MG63 (cell line): ENCODE data around the gene F2R. TPM values are rescaled to one million over a fixed set of nuclear protein-coding genes. Genes with fewer than 3 reads are reported as not detected.
"Not testable (repeated sequence)": the region's sequence is repeated elsewhere in the genome, so short reads cannot be mapped to it uniquely, and the experiment has no call there.

ENCODE experiments used
- DNase-seq: peaks from one replicate; pipeline ENCODE4 v3.0.0-alpha.2; 2020
- H3K27me3 ChIP-seq: fragments of 250-450 bp; sonication (Bioruptor Pico); 2 replicates; pipeline ENCODE4 v1.5.1; 2020; ENCODE audit warnings: mild to moderate bottlenecking, moderate library complexity
- H3K36me3 ChIP-seq: fragments of 250-450 bp; sonication (Bioruptor Pico); 2 replicates; pipeline ENCODE4 v1.5.1; 2020; ENCODE audit warnings: mild to moderate bottlenecking, moderate library complexity
- H3K4me3 ChIP-seq: fragments of 250-450 bp; sonication (Bioruptor Pico); 2 replicates; pipeline ENCODE4 v1.5.1; 2020; ENCODE audit warnings: mild to moderate bottlenecking, moderate library complexity
- H3K9me3 ChIP-seq: fragments of 250-450 bp; sonication (Bioruptor Pico); 2 replicates; pipeline ENCODE4 v1.5.1; 2020; ENCODE audit warnings: mild to moderate bottlenecking, moderate library complexity
- total RNA-seq: library from RNA; depleted of rRNA; stranded (reverse); fragments of >200 nt; shearing (Covaris generic); gene quantifications from 2 replicates; pipeline ENCODE4 v1.2.3, GENCODE V29; 2014; ENCODE audit warnings: low replicate concordance

The F2R gene
- total RNA-seq, 1 experiment from 2014 or later = 12.5 TPM

DNA sequence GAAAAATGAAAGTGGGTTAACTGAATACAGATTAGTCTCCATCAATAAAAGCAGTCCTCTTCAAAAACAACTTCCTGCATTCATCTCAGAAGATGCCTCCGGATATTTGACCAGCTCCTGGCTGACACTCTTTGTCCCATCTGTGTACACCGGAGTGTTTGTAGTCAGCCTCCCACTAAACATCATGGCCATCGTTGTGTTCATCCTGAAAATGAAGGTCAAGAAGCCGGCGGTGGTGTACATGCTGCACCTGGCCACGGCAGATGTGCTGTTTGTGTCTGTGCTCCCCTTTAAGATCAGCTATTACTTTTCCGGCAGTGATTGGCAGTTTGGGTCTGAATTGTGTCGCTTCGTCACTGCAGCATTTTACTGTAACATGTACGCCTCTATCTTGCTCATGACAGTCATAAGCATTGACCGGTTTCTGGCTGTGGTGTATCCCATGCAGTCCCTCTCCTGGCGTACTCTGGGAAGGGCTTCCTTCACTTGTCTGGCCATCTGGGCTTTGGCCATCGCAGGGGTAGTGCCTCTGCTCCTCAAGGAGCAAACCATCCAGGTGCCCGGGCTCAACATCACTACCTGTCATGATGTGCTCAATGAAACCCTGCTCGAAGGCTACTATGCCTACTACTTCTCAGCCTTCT lies 16.6 kb downstream of the F2R start:
- Histone ChIP-seq H3K4me3 (no peak overlapping the region), H3K36me3 (peaks cover 3% of the 10 kb centered on the region), H3K9me3 (peaks cover 20% of the 10 kb centered on the region), H3K27me3 (no peaks in the 10 kb centered on the region)
- no peak for DNase-seq

DNA sequence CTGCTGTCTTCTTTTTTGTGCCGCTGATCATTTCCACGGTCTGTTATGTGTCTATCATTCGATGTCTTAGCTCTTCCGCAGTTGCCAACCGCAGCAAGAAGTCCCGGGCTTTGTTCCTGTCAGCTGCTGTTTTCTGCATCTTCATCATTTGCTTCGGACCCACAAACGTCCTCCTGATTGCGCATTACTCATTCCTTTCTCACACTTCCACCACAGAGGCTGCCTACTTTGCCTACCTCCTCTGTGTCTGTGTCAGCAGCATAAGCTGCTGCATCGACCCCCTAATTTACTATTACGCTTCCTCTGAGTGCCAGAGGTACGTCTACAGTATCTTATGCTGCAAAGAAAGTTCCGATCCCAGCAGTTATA lies 17.1 kb downstream of the F2R start:
- Histone ChIP-seq H3K9me3 (peaks cover 20% of the 10 kb centered on the region), H3K36me3 (peaks cover 3% of the 10 kb centered on the region), H3K4me3 (no peak overlapping the region), H3K27me3 (no peaks in the 10 kb centered on the region)
- no peak for DNase-seq

DNA sequence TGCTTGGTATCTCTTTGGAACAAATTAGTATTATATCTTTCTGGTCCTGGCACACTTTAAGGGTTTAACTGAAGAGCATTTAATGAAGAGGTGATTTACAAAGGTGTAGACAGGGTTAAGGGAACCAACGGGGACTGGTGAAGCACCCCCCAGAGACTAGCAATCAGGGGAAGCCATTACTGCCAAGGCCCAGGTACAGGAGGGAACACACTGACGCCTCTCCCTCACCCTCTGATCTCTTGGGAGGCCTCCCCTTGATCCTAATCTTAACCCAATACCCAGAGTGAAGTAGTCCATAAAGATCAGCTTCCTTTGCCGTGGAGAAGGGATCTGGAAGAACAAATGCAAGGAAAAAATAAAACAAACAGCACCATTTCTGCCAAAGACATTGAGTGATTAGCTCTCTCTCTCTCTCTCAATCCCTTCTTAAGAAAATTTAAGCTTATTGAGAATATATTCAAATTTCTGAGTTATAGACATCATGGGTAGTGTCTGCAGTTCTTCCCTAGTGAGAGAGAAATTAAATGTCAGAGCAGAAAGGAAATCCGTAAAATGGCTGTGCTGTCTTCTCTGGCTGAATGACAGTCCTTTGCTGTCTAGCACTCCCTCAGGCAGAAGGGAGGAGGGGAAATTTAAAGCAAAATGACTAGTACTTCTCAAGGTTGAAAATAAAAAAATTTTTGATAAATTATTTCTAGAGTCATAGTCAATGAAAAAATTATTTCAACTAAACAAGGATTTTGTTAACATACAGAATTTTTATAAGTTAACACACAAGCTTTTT lies 20.0 kb downstream of the F2R start:
- H3K27me3 ChIP-seq = no peaks in the 10 kb centered on the region
- H3K9me3 ChIP-seq = no peaks in the 10 kb centered on the region
- H3K4me3 ChIP-seq = no peak overlapping the region
- H3K36me3 ChIP-seq = peaks cover 3% of the 10 kb centered on the region; the same call in 1 of the 2 replicates
- no peak for DNase-seq

DNA sequence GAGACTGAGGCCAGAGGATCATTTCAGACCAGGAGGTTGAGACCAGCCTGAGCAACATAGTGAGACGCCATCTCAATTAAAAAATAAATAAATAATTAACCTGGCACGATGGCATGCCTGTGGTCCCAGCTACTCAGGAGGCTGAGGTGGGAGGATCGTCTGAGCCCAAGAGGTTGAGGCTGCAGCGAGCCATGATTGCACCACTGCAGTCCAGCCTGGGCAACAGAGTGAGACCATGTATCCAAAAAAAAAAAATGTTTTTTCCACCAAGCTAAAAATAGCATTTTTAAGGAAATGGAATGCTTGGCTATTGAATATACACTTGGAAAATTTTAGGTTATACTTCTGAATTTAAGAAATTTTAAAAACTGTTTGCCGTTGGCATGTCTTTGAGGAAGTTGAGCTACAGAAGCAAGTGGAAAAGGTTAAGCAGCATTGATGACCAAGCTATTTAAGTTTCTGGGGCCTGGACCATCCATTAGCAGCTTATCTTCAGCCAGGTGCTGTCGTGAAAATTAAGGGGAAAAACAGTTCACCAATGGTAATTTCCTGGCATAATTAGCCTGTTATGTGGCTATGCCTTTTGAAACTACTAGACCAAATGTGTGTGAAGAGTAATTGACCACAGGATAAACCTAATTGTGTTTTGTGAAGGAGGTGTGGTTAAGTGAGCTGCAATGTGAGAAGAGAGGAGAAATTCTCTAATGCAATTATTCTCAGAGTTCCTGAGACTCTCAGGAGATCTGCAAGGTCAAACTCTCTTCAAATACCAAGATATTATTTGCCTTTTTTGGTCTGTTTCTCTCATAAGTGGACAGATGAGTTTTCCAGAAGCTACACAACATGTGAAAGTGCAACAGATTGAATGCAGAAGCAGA lies 21.0 kb downstream of the F2R start:
- peaks cover 3% of the 10 kb centered on the region; the same call in 1 of the 2 replicates for H3K36me3 ChIP-seq
- no peaks in the 10 kb centered on the region for H3K9me3 ChIP-seq
- no peak overlapping the region for H3K4me3 ChIP-seq
- no peak for DNase-seq
- no peaks in the 10 kb centered on the region for H3K27me3 ChIP-seq

DNA sequence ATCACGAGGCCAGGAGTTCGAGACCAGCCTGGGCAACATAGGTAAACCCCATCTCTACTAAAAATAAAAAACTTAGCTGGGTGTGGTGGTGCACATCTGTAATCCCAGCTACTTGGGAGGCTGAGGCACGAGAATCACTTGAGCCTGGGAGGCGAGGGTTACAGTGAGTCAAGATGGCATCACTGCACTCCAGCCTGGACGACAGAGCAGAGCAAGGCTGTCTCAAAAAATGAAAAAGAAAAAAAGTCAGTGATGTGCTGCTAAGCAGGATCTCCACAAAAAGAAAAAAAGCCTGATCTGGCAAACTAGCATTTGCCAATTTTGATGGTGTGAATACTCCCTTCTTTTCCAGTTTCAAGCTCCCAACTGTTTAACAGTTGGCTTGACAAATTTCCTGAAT lies 21.9 kb downstream of the F2R start:
- no peak for DNase-seq
- no peaks in the 10 kb centered on the region for H3K9me3 ChIP-seq
- H3K4me3 ChIP-seq = no peak overlapping the region
- no peaks in the 10 kb centered on the region for H3K27me3 ChIP-seq
- peaks cover 3% of the 10 kb centered on the region; the same call in 1 of the 2 replicates for H3K36me3 ChIP-seq

DNA sequence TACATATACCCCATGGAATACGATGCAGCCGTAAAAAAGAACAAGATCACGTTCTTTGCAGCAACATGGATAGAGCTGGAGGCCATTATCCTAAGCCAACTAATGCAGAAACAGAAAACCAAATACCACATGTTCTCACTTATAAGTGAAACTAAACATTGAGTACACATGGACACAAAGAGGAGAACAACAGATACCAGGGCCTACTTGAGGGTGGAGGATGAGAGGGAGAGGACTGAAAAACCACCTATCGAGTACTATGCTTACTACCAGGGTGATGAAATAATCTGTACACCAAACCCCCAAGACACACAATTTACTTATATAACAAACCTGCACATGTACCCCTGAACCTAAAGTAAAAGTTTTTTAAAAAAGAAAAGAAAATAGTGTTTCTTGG lies 25.6 kb downstream of the F2R start:
- not testable (repeated sequence) for H3K27me3 ChIP-seq, H3K9me3 ChIP-seq, H3K4me3 ChIP-seq, H3K36me3 ChIP-seq, DNase-seq

DNA sequence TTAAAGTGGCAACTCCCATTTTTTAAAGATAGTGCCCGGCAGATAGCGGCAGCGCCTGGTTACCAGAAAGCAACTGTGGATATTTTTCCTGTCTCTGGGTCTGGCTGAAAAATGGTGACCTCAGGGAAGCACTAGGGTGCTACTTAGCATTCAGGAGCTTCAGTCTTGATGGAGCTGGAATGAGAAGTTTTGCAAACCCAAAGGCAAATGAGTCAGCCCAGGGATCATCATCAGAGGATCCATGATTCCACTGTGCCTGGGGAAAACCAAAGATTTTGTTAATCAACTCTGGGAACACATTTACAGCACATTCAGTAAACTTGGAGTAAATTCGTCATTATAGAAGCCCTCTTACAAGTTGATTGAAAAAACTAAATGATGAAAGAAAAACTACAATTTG lies 26.7 kb downstream of the F2R start:
- Histone ChIP-seq H3K4me3 (no peak overlapping the region), H3K27me3 (no peaks in the 10 kb centered on the region), H3K36me3 (no peaks in the 10 kb centered on the region), H3K9me3 (no peaks in the 10 kb centered on the region)
- DNase-seq = no peak

DNA sequence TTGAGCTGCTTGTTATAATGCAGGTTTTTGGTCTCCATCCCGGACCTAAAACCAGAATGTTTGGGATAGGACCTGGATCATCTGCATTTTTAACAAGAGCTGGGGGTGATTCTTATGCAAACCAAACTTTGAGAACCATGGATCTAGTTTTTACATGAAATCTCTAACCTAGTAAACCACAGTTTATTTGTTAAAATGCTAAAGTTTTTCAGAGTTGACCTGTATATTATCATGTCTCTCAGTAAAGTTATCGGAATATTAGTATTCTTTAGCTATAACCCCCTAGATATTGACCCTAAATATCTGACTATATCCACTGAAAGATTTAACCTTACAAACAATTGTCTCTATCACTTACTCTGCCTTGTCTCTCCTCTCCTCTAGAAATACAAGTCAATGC lies 28.7 kb downstream of the F2R start:
- Histone ChIP-seq H3K9me3 (no peaks in the 10 kb centered on the region), H3K27me3 (no peaks in the 10 kb centered on the region), H3K36me3 (no peaks in the 10 kb centered on the region), H3K4me3 (no peak overlapping the region)
- no peak for DNase-seq

DNA sequence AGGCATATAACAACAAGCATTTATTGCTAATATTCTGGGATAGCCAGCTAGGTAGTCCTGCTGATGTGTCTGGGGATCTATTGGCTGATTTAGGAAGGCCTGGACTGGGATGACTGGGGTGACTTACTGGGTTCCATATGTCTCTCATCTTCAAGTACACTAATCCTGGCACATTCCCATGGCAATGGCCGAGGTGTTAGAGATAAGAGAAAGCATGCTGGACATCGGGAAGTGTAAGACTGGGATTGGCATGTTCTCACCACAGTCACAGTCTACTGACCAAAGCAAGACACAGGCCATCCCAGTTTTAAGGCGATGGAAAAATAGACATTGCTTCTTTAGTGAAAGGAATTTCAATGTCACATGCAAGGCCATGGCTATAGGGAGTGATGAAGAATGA lies 29.7 kb downstream of the F2R start:
- no peaks in the 10 kb centered on the region for H3K27me3 ChIP-seq
- DNase-seq = no peak
- no peaks in the 10 kb centered on the region for H3K36me3 ChIP-seq
- H3K4me3 ChIP-seq = no peak overlapping the region
- no peaks in the 10 kb centered on the region for H3K9me3 ChIP-seq

DNA sequence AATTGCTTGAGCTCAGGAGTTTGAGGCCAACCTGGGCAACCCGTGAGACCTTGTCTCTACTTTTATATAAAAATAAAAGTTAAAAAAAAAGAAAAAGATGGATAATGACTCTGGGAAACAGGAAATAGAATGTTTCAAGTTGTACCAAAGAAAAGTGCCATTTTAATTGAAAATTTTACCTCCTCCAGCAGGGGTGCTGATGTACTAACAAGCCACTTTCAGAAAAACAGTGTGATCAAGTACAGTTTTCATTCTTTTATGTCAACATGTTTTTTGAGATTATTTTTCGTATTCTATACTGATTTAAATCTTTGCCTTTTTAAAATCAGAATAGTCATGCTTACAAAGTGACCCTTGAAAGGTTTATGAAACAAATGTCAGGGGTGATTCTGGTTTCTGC lies 30.8 kb downstream of the F2R start:
- Histone ChIP-seq H3K9me3 (no peaks in the 10 kb centered on the region), H3K27me3 (no peaks in the 10 kb centered on the region), H3K4me3 (no peak overlapping the region), H3K36me3 (no peaks in the 10 kb centered on the region)
- no peak for DNase-seq

DNA sequence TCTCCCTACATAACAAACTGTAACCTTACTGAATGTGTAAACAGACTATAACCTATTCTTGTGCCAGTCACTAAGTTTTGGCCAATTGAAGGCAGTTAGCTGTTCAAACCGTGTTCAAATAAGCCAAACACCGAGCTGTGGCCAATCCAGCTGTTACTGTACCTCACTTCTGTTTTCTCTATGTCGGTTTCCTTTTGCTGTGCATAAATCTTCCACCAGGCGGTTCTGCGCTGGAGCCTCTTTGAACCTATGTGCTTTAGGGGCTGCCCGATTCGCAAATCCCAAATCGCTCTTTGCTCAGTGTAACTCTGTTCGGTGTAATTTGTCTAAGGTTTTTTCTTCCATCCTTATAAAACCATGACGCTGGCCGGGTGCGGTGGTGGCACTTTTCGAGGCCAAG lies 31.8 kb downstream of the F2R start:
- no peak for DNase-seq
- no peaks in the 10 kb centered on the region for H3K9me3 ChIP-seq
- H3K4me3 ChIP-seq = no peak overlapping the region
- no peaks in the 10 kb centered on the region for H3K27me3 ChIP-seq
- H3K36me3 ChIP-seq = no peaks in the 10 kb centered on the region

DNA sequence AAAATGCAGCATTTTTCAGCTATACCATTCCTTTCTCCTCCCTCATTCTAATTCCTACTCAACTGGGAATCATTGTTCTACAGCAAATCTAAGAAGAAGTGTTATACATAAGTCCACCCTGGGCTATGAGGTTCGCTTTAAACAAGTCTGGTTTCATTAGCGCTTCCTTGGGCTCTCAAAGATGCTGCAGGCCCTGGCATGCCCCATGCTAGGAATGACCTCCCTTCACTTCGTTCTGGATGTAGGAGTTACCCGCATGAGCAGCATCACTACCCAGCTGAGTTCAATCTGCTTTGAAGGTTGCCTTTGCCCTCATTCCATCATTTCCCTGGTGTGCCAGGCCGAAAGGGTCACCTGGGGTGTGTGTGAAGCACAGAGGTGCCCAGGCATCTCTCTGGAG lies 35.4 kb downstream of the F2R start:
- no peaks in the 10 kb centered on the region for H3K9me3 ChIP-seq
- no peak overlapping the region for H3K4me3 ChIP-seq
- no peaks in the 10 kb centered on the region for H3K27me3 ChIP-seq
- DNase-seq = no peak
- H3K36me3 ChIP-seq = no peaks in the 10 kb centered on the region

DNA sequence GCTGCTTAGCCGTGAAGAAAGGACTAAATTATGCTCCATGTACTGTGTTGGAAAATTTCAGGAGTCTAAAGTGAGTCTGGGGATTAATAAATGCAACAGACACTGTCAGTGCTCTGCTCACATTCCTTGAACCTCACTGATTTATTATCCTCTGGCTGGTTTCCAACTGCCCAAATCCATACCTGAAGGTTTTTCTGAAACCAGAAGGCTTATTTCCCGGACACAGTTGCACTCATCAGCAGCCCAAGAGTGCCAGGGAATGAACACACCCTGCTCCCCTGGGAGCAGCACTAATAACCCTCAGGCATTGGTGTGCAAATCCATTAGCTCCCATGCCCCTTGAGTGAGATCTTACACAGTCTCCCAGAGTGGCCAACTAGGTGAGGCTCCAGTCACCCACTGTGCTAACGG lies 38.7 kb downstream of the F2R start:
- DNase-seq = no peak
- H3K27me3 ChIP-seq = no peaks in the 10 kb centered on the region
- no peak overlapping the region for H3K4me3 ChIP-seq
- no peaks in the 10 kb centered on the region for H3K9me3 ChIP-seq
- no peaks in the 10 kb centered on the region for H3K36me3 ChIP-seq

DNA sequence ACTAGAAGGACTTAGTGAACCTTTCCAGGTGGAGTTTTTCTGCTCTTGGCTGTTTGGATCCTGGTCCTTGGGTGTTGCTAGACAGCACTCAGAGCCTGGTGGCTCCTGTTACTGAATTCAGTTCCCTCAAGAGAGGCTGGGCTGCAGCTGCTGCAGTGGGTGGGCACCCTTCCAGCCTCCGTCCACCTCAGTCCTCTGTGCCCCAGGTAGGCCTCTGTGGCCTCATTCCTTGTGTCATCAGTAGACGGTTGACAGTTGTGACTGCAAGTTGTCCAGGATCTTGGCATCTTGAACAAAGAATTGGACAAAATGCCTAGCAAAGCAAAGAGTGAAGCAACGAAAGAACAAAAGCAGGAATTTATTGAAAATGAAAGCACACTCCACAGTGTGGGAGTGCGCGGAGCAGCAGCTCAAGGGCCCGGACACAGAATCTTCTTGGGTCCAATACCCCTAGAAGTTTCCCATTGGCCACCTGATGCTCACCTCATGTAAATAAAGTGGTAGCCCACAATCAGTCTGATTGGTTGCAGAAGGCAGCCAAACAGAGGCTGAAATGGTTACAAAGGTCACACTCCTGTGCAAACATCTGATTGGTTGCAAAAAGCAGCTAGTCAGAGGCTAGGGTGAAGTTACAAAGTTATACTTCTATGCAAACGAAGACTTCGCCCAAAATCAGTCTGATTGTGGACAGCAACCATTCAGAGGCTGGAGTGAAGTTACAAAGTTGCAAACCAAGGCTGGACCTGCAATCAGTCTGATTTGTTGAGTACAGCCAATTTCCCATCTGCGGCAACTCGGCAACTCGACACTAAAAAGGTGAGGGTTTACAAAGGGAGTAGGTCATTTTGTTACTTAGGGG lies 40.1 kb downstream of the F2R start:
- no peaks in the 10 kb centered on the region for H3K27me3 ChIP-seq
- H3K9me3 ChIP-seq = no peaks in the 10 kb centered on the region
- no peaks in the 10 kb centered on the region for H3K36me3 ChIP-seq
- no peak overlapping the region for H3K4me3 ChIP-seq
- DNase-seq = no peak

DNA sequence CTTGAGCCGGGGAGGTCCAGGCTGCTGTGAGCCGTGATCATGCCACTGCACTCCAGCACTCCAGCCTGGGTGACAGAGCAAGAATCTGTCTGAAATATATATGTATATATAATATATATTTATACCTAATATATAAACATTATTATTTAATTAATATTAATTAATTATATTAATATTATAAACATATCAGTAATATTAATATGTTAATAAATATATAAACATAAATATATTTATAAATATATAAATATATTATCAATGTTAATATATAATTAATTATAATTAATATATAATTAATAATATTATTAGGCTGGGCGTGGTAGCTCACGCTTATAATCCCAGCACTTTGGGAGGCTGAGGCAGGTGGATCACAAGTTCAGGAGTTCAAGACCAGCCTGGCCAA lies 41.1 kb downstream of the F2R start:
- no peak for DNase-seq
- Histone ChIP-seq H3K36me3 (no peaks in the 10 kb centered on the region), H3K9me3 (no peaks in the 10 kb centered on the region), H3K4me3 (no peak overlapping the region), H3K27me3 (no peaks in the 10 kb centered on the region)

DNA sequence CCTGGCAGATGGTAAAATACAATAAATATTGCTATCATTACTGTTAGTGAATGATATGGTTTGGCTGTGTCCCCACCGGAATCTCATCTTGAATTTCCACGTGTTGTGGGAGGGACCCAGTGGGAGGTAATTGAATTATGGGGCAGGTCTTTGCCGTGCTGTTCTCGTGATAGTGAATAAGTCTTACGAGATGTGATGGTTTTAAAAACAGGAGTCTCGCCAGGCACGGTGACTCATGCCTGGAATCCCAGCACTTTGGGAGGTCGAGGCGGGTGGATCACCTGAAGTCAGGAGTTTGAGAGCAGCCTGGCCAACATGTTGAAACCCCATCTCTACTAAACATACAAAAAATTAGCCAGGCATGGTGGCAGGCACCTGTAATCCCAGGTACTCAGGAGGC lies 45.2 kb downstream of the F2R start:
- not testable (repeated sequence) for H3K27me3 ChIP-seq, DNase-seq, H3K4me3 ChIP-seq, H3K36me3 ChIP-seq
- H3K9me3 ChIP-seq = peaks cover 13% of the 10 kb centered on the region

DNA sequence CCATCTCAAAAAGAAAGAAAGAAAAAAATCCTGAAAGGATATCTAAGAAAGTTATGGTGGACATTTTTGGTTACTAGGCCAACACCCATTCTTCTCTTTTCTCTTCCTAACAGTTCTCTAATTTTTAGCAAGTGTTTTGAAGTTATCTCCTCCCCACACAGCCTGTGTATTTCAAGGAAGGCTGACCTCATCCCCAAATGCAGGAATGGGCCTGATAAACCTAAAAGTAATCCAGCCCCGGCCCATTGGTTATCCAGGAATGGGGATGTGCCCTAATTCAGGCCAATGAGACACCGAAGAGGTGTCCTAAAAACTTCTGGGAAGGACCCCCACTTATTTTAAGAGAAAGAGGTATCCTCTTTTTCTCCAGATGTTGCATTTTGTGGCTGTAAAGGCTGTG lies 46.6 kb downstream of the F2R start:
- no peak for DNase-seq
- H3K27me3 ChIP-seq = no peaks in the 10 kb centered on the region
- H3K36me3 ChIP-seq = no peaks in the 10 kb centered on the region
- H3K4me3 ChIP-seq = no peak overlapping the region
- peaks cover 13% of the 10 kb centered on the region for H3K9me3 ChIP-seq
